Measurements from ENCODE around the gene ULK4. TPM values are rescaled to one million over a fixed set of nuclear protein-coding genes. Genes with fewer than 3 reads are reported as not detected.
"Not testable (repeated sequence)": the region's sequence is repeated elsewhere in the genome, so short reads cannot be mapped to it uniquely, and the experiment has no call there.

ULK4 gene
- total RNA-seq, 1 donor: 22.0 TPM

DNA sequence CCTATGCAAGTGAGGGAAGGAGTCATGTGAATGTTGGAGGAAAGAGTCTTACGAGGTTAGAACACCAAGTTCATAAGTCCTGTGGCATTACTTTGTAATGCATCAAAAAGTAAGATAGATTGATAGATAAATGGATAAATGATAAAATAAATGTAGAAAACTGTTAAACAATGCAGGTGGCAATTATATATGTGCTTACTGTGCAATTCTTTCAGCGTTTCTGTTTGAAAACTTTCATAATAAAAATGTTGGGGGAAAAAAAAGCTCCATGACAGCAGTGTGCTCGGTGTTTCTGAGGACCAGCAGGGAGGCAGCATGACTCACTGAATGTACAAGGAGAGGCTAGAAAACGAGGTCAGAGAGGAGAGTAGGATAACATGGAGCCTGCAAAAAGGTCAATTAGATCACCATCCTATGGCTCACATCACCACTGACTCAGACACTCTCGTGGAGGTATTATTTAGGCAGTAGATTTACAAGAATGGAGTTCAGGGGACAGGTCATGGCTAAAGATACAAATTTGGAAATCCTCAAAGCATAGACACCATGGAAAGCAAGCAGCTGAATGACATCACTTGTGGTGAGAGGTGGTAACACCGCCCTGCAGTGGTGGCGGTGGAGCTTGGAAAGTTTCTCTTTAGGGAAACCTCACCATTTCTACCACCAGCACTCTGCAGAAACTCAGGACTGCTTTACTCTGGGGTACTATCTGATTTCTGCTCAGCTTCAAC, 542.8 kb downstream of the ULK4 start:
- DNase-seq (ENCODE audit: low read depth): peak; percentile 33
- TF ChIP-seq, protein P1, sequence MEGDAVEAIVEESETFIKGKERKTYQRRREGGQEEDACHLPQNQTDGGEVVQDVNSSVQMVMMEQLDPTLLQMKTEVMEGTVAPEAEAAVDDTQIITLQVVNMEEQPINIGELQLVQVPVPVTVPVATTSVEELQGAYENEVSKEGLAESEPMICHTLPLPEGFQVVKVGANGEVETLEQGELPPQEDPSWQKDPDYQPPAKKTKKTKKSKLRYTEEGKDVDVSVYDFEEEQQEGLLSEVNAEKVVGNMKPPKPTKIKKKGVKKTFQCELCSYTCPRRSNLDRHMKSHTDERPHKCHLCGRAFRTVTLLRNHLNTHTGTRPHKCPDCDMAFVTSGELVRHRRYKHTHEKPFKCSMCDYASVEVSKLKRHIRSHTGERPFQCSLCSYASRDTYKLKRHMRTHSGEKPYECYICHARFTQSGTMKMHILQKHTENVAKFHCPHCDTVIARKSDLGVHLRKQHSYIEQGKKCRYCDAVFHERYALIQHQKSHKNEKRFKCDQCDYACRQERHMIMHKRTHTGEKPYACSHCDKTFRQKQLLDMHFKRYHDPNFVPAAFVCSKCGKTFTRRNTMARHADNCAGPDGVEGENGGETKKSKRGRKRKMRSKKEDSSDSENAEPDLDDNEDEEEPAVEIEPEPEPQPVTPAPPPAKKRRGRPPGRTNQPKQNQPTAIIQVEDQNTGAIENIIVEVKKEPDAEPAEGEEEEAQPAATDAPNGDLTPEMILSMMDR (IDR thresholded peaks at IDR 0.05; ENCODE audit: insufficient read depth, low read depth, low read length): no peak
- H3K4me3 ChIP-seq (ENCODE audit: low read depth, low read length): no peak overlapping the region

DNA sequence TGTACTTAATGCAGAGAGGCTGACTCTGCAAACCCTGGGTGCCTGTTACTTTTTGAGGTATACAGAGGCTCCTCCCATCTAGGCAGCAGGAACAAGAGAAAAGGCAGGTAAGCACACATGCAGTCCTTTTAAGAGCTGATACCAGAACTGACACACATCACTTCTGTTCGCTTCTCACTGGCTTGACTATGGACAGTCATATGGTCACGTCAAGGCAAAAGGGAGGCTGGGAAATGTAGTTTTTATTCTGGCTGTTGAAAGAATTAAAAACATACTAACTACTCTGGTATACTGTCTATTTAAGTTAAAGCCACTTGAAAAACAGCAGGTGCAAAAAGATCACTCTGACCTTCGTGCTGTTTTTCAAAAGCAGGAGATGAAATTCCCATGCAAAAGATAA, 544.3 kb downstream of the ULK4 start:
- TF ChIP-seq, protein P1 (IDR thresholded peaks at IDR 0.05; ENCODE audit: insufficient read depth, low read depth, low read length): no peak

DNA sequence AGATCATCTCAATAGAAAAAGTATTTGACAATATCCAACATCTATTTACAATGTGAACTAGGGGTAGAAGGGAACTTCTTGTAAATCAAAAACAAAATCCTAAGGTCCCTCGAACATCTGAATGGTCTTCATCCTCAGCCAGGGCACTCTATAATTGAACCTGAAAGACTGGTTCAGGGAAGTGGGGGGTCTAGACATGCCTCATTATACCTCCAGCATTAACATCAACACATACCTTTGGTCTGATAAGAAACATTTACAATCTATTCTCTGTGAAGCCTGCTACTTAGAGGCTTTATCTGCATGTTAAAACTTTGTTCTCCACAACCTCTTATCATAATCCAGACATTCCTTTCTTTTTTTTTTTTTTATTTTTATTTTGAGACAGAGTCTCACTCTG, 550.8 kb downstream of the ULK4 start:
- no peak overlapping the region for H3K4me3 ChIP-seq (ENCODE audit: low read depth, low read length)
- TF ChIP-seq, protein P1 (IDR thresholded peaks at IDR 0.05; ENCODE audit: insufficient read depth, low read depth, low read length): no peak
- no peak for DNase-seq (ENCODE audit: low read depth)

More for the DNA sequence above, 544.3 kb downstream of the ULK4 start:
- DNase-seq (ENCODE audit: low read depth): no peak
- no peak overlapping the region for H3K4me3 ChIP-seq (ENCODE audit: low read depth, low read length)

DNA sequence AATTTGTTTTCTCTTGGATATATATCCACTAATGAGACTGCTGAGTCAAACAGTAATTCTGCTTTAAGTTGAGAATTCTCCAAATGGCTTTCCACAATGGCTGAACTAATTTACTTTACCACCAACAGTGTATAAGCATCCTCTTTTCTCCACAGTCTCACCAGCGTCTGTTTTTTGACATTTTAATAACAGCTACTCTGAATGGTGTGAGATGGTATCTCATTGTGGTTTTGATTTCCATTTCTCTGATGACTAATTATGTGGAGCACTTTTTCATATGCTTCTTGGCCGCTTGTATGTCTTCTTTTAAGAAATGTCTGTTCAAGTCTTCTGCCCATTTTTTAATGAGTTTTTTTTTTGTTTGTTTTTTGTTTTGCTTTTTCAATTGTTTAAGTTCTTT, 556.4 kb downstream of the ULK4 start:
- peak; percentile 21 for DNase-seq (ENCODE audit: low read depth)
- H3K4me3 ChIP-seq (ENCODE audit: low read depth, low read length): no peak overlapping the region
- TF ChIP-seq, protein P1 (IDR thresholded peaks at IDR 0.05; ENCODE audit: insufficient read depth, low read depth, low read length): no peak

DNA sequence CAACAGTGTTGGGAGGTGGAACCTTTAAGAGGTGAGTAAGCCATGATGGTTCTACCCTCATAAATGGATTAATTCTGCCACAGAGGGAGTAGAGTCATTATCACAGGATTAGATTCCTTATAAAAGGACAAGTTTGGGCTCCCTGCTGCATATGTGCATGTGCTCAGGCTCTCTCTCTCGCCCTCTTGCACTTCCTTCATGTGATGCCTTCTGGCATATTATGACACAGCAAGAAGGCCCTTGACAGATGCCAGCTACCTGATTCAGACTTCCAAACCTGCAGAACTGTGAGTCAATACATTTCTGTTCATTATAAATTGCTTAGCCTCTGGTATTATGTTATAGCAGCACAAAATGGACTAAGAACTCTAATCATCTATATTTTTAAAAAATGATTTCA, 557.3 kb downstream of the ULK4 start:
- TF ChIP-seq, protein P1 (IDR thresholded peaks at IDR 0.05; ENCODE audit: insufficient read depth, low read depth, low read length): no peak
- no peak overlapping the region for H3K4me3 ChIP-seq (ENCODE audit: low read depth, low read length)
- DNase-seq (ENCODE audit: low read depth): no peak

DNA sequence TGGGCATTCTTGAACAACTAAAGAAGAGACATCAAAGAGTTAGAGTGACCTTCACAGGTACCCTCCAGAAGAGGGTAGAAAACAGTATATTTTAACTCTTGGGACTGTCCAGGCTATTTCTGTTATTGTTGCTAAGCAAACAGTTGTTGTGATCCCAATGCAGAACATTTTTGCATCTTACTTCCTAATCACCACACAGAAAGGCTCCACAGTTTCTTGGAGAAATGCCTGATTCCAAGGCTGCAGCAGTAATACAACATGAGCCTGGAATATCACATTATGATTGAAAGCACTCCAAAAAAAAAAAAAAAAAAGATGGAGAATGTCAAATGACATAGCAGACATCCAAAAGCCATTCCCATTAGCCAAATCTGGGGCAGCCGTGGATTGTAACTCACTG, 567.0 kb downstream of the ULK4 start:
- no peak for DNase-seq (ENCODE audit: low read depth)
- H3K4me3 ChIP-seq (ENCODE audit: low read depth, low read length): no peak overlapping the region
- TF ChIP-seq, protein P1 (IDR thresholded peaks at IDR 0.05; ENCODE audit: insufficient read depth, low read depth, low read length): no peak

DNA sequence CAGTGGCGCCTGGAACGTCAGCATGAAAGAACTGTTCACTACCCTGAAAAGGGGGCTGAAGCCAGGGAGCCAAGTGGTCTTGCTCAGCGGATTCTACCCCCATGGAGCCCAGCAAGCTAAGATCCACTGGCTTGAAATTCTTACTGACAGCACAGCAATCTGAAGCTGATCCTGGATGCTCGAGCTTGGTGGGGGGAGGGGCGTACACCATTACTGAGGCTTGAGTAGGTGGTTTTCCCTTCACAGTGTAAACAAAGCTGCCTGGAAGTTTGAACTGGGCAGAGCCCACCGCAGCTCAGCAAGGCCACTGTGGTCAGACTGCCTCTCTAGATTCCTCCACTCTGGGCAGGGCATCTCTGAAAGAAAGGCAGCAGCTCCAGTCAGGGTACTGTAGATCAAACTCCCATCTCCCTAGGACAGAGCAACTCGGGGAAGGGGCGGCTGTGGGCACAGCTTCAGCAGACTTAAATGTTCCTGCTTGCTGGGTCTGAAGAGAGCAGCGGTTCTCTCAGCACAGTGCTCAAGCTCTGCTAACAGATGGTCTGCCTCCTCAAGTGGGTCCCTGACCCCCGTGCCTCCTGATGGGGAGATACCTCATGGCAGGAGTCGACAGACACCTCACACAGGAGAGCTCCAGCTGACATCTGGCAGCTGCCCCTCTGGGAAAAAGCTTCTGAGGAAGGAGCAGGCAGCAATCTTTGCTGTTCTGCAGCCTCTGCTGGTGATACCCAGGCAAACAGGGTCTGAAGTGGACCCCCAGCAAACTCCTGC, 591.0 kb downstream of the ULK4 start:
- not testable (repeated sequence) for DNase-seq (ENCODE audit: low read depth); H3K4me3 ChIP-seq (ENCODE audit: low read depth, low read length)

Data from fibroblast of villous mesenchyme (primary cell).